MV-4-11 (cell line): ENCODE results near the gene OCA2.
"Not testable (repeated sequence)": the region's sequence is repeated elsewhere in the genome, so short reads cannot be mapped to it uniquely, and the experiment has no call there.

Source experiments
- DNase-seq: peaks from one replicate; lab custom pipeline; 2025; lab: John Stamatoyannopoulos, UW

The OCA2 gene

GRCh38 chr15:28022961-28023360 is 76.2 kb downstream of the OCA2 start:
- DNase-seq = no peak

- DNase-seq = no peak
Measured at GRCh38 chr15:28022181-28022580, 76.9 kb downstream of the OCA2 start.

DNA sequence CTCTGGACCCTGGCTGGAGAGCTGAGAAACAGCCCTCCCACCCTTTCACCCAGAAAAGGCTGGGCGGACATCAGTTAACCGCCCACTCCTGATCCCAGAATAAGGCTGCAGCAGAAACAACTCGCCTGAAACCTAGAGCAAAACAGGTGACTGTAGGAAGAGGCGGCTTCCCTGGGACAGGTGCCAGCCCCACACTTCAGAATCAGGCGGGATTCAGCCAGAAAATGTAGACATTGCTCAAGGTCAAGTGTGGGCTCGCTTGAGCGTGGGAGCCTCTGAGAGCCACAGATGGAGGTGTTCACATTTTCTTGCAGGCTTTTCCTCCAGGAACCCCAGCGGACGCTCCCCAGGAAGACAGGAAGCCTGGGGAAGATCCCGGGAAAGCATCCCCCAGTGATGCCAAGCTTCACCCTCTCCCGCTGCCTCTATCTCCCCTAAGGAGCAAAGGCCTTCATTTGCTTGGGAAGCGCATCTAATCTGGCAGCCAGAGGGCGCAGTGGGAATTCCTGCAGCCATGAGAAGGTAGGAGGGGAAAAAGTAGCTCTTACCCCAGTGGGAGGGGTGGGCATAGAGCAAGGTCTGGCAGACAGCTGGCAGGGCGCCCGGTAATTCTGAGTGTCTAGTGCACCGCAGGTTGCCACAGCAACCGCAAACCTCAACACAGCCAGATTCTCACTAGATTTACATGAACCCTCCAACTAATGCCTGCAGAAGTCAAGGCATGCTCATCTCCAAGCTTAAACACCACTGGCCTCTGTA is 77.7 kb downstream of the OCA2 start:
- DNase-seq = peak; percentile 62

DNA sequence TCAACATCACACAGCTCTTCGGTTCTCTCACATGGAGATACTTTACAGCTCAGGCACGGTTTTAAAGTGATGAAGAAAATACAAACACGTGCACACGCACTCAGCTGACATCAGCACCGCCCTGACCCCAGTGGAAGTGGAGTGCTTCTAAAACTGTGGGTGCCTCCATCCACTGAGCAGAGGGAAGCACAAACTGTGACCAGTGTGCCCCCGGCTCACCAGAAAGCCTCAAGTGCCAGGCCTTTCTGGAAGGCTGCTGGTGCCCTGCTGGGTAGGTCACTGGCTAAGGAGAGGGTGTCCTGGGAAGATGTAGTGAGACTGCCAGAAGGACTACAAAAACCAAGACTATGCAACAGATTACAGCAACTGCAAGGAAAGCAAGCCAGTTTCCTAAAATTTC is 78.5 kb downstream of the OCA2 start:
- DNase-seq = no peak

GRCh38 chr15:28019594-28020309 is 79.4 kb downstream of the OCA2 start:
- DNase-seq = no peak

DNA sequence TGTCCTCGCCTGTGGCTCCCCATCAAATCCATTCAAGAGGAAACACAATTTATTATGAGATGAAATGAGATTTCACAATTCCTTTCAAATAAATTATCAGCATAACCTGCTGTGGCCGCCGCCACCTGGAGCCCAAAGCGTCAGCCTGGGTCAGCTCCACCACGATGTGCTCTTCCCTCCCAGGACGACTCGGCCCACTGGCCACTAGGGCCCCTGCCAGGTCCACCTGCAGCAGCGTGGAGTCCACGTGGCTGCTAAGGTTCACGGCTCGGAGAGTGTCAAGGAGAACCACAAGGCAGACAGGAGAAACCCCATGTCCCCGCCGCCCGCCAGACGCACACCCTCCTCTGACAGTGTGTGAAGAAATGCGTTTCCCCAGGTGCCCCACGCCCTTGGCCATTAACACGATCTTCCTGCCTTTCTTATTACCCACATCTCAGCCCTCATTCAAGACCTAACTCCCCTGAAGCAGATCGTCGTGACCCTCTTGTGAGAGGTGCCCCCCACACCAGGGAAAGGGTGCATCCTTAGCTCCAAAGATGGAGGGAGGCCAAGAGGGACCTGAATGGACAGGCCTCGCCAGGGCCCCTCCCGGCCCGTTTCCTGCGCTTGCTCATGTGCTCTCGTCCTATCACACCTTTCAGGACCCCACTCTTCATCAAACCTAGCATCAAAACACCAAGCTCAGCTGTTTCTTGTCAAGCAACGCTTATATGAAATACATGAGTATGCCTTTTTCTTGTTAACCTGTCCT is 80.6 kb downstream of the OCA2 start:
- DNase-seq = no peak

DNA sequence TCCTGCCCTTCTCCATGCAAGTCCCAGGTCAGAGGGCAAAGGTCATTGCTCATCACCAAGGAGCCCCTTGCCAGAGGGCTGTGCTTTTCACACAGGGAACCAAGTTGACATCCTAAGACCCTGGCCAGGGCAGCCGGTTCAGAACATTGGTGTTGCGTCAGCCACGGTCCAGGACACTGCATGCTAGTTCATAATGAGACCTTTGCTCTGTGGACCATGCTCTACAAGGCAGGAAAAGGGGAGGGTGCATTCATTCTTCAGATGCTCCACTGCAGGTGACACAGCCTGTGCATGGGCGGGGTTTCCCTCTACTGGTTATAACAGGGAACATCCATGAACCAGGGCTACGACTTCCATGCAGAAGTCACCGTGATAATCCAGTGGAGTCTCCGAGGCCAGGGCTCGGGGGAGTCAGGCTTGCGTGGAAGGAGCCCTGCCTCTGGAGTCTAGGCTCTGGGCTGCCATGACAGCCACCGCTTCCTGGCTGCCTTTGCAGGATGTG is 81.6 kb downstream of the OCA2 start:
- DNase-seq = no peak

DNA sequence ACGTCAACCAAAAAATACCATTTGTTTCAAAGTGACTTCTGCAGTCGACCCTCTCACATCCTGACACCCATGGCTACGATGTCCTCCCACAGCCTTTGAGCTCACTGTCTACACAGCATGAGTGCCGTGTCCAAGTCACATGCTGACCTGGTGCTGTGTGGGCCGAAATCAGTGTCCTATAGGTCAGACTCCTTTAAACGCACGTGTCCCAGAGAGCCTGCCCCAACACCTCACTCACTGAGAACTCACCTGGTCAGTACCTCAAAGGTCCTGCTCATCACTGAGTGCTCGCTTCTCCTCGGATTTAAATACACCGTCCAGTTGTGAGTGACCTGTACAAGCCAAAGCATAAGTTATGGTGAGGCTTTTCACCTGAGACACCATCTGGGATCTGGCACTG is 83.3 kb downstream of the OCA2 start:
- no peak for DNase-seq

DNA sequence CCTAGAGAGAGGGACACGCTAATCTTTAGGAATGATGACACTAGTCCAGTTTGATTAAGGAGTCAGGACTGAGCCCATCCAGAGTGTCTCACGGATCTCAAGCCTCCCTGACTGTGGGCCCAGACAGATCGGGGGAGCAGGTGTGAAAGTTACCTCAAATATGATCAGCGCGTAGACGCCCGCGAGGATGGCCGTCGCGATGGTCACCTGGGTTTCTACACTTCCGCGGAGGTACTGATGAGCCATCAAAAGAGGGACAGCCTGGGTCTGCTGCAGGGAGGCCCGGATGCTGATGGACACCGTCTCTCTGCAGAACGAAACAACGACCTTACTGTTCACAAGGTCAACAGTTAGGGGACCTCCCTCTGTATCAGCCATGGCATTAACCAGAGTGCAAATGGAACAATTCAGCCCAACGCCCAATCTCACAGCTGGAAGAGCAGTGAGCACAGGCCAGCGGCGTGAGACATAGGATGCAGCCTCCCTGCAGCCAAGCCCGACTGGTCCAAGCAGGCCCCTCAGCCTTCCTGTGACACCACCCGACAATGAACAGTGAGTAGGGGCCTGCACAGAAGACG is 84.4 kb downstream of the OCA2 start:
- DNase-seq = no peak

DNA sequence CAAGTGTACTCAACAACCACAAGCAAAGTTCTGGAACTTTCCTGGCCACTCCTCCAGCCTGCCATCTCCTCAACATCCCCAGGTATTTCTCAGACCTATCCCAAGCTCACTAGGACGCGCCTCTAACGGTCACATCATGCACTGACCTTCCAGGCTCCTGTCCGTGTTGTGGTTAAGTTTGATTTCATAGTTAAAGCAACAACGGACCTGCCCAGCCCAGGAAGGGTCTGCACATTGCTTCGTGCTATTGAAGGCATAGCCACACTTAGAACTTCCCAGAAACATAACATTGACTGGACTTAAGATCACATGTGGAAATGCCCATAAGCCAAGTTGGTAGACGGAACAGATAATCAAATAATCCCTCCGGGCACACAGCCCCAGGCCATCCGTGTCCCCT is 85.1 kb downstream of the OCA2 start:
- DNase-seq = no peak

GRCh38 chr15:28013480-28013879 is 85.6 kb downstream of the OCA2 start:
- no peak for DNase-seq

DNA sequence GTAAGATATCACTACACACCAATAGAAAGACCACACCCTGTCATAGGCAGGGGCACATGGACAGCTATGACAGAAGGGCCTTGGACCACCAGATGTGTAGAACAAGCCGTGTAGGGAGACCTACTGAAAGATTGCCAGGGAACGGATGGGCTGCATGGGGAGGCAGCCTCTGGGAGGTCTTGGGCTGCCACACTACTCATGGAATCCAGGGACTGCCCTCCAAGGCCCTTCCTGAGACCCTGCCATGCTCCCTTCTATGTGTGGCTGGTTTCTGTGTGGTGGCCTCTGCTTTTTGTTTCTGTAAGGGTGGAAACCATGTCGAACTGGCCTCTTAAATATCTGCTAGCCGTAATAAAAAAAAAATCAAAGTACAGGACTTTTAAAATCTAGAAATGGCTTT is 86.9 kb downstream of the OCA2 start:
- no peak for DNase-seq

DNA sequence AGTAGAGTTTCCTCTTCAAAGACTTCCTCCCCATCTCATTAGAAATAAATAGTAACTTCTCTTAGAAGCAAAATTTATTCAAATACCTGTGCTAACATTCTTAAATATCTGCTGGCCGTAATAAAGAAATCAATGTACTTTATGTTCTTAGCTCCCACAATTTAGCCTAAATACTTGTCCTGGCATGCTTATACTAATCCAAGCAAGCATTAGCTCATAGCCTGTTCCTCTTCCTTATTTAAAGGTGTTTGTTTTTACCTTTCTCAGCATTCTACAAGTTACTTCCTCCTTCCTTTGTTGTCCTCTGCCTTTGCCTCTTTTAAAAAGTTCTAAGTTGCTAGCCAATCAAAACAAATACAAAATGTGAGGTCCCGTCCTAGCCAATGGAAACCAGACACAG is 90.9 kb downstream of the OCA2 start:
- not testable (repeated sequence) for DNase-seq

DNA sequence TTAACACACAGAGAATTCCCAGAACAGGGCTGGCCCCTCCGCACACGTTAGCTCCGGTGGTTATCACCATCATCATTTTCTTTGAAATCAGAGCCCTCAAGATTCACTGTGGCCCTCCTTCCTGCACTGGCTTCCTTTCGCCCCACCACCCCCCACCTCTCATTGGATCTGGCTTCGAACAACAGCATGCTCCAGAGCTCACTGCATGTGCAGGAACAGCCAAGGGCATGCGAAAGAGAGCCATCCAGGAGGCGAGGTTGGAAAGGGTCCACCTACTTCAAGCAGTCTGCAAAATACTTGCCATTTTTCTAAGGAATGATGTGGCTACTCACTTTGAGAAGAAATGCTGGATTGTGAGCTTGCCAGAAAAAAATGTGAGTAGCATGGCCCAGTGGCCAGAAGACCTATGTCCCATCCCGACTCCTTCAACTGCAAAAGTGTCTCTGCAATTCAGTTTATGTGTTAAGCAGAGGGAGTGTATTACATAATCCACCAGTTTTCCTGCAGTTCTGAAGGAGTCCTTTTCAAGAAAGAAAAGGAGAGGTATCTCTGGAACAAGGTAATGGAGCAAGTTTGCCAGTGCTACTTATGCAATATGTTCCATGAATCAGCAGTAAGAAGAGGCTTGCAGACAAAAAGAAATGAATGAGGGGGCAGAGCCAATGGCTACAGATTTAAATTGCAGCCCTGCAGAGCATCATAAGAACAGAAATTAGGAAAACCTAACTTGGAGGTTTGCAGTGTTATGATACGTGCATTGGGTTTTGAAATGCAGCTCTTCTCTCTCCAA is 92.8 kb downstream of the OCA2 start:
- no peak for DNase-seq

DNA sequence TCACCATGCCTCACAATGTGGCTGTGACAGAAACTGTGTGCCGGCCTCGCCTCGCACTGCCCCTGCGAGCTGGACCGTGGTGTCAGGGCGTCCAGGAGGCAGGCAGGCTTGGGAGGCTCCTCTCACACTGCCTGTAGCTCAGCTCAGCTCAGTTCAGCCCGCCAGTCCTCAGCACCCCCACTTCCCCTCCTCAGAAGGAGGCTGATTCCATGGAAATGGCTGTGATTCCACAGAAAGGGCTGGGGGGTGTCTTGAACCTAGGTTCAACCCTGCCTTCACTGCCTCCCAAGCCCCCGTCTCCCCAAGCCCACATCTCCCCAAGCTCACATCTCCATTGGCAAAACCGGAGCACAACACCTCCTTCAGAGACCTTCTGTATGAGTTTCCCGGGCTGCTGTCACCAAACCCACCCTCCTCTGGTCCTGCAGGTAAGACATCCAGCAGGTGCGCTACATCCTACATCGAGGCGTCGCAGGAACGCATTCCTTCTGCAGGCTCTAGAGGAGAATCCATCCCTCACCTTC is 94.0 kb downstream of the OCA2 start:
- no peak for DNase-seq

DNA sequence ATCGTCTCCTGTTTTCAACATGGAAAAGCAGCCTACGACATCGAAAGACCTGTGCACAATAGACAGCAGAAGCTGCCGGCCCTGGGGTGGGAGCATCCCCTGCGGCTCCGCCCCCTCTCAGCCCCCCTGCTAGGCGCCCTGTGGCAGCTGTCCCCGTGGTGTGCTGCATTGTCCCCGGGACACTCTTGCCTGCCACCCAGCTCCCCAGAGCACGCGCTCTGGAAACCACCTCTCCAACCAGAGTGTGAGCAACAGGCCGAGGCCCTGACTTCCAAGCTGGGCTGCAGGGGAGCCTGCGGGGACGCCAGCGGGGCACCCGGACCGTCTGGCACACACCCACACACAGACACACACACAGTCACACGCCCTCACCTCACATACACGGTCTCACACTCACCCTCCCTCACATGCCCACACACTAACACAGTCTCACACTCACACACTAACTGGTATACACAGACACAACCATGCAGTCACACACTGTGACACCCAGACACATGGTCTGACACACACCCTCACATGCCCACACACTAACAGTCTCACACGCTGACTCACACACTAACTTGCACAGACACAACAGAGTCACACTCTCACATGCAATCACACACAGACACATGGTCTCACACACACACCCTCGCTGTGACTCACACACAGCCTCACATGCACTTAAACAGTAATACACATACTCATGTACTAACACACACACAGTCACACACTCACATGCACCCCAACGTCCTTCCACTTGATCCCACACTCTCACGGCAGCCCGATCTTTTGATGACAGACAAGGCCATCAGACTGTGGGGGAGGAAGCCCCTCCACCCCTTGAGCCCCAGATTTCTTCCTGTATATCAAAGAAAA is 94.7 kb downstream of the OCA2 start:
- no peak for DNase-seq

DNA sequence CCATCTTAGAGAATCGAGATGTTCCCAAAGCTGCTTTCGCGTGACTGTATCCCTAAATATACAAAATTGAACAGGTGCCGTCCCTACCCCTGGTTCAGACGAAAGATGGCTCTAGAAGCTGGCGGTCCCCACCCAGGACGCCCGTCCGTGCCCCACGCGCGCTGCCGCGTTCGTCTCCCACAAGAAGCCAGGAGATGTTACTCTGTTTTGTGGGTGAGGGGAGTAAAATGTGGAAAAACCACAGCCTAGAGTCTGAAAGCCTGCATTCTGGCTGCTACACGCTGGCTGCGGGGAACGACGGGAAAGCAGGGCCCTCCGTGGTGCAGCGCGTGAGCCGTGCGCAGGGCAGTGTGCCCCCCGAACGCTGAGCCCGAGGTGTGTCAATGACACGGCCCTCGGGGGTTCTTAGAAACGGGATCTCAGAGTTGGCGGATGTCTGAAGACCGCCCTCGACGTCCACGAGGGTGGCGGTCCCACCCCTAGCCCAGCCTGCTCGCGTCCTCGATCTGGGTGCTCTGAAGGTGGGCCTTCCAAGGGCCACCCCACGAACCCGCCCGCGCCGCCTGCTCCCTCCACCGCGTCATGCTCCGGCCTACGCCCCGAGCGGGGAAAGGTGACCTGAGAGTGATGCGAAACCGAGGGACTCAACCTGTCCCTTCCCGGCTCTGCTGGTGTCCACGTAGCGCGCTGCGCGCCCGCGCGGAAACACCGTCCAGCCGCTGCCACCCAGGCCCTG is 95.6 kb downstream of the OCA2 start:
- DNase-seq = no peak

- DNase-seq = no peak
Measured at GRCh38 chr15:28002867-28003266, 96.2 kb downstream of the OCA2 start.

- DNase-seq = no peak
Measured at GRCh38 chr15:28002136-28002861, 96.8 kb downstream of the OCA2 start.
